ENCODE results near the gene NUP210. TPM values are rescaled to one million over a fixed set of nuclear protein-coding genes. Genes with fewer than 3 reads are reported as not detected.

Gene NUP210
- total and polyA plus RNA-seq, 2 of the 13 experiments (the other 11 are each of a cell fraction or from before 2014, with no cell fraction given): 31.6 to 35.2 TPM

- TF ChIP-seq ZFP90 (CRISPR knock-in tag; IDR thresholded peaks at IDR 0.05; ENCODE audit: borderline replicate concordance): no peak
- TF ChIP-seq TOE1 (CRISPR knock-in tag; IDR thresholded peaks at IDR 0.05): no peak
- no peak for TF ChIP-seq ZNF782 (CRISPR knock-in tag; IDR thresholded peaks at IDR 0.05; ENCODE audit: borderline replicate concordance)
- no peak for TF ChIP-seq UBTF (CRISPR knock-in tag; IDR thresholded peaks at IDR 0.05)
- no peak for TF ChIP-seq ZNF687 (CRISPR knock-in tag; IDR thresholded peaks at IDR 0.05)
- TF ChIP-seq POLR2AphosphoS2 (IDR thresholded peaks at IDR 0.05; ENCODE audit: low read depth, low read length): no peak
- TF ChIP-seq ZNF703 (CRISPR knock-in tag; IDR thresholded peaks at IDR 0.05; ENCODE audit: borderline replicate concordance): no peak
- H4K20me1 ChIP-seq (ENCODE audit: insufficient read depth, low read length): no peaks in the 10 kb centered on the region
- ChIA-PET POLR2A (no interaction called here), CTCF (ENCODE audit: low intra/inter-chr PET ratio, low total read pairs) (interaction anchor here (1.6 kb wide), 1 partner anchor 108 kb away, joined by 8 read pairs; no protein-coding TSS in a partner anchor)
- H3K4me1 ChIP-seq (ENCODE audit: insufficient read depth, low read length): no peaks in the 10 kb centered on the region
- peaks cover 43 to 93% of the 10 kb centered on the region in 2 experiments for H3K36me3 ChIP-seq (replicated peaks in 1 of 2; ENCODE audit: control insufficient read depth in 1 of 2, insufficient read depth in 2 of 2, low read length in 2 of 2)
- H3K79me2 ChIP-seq (ENCODE audit: insufficient read depth, low read length): no peaks in the 10 kb centered on the region
- H3K9ac ChIP-seq (ENCODE audit: insufficient read depth, low read depth, low read length): no peak overlapping the region
- FAIRE-seq: no peak
- no peak overlapping the region for H3K4me3 ChIP-seq (replicated peaks in 1 of 3; ENCODE audit: insufficient read depth in 1 of 3, low read depth in 2 of 3, low read length in 3 of 3)
- H3K27me3 ChIP-seq (ENCODE audit: control insufficient read depth in 1 of 2, insufficient read depth in 2 of 2, low read length in 2 of 2): no peaks in the 10 kb centered on the region
- no TSS peak for BruUV-seq (replicated peaks)
- no peak overlapping the region for H3K27ac ChIP-seq (ENCODE audit: extremely low read length, insufficient read depth, low read length)
- no peak for DNase-seq (ENCODE audit: low spot score)
- ATAC-seq: no peak
- no peak overlapping the region for H3K4me2 ChIP-seq (ENCODE audit: low read depth, low read length)
- in situ Hi-C loops (cut with HindIII; ENCODE audit: extremely low pct_ligation_motif_present, low pct_unique_long_range_greater_than_20kb) (no loop called here), intact Hi-C loops (cut with micrococcal nuclease; ENCODE audit: unreplicated experiment) (no loop called here)
- 93% methylated on average over 2 of the region's 5 CpGs for WGBS (ENCODE audit: low lambda C conversion rate)
- H3K9me3 ChIP-seq (ENCODE audit: low read length): no peaks in the 10 kb centered on the region
- H2AFZ ChIP-seq (ENCODE audit: low read length): no peak overlapping the region
Observed at GRCh38 chr3:13353506-13353905, 66.6 kb downstream of the NUP210 start.

Measured in HepG2 (cell line).